ELF-1 (cell line): ENCODE data around the gene KRTAP9-1.
"Not testable (repeated sequence)": the region's sequence is repeated elsewhere in the genome, so short reads cannot be mapped to it uniquely, and the experiment has no call there.

Source experiments
- DNase-seq: peaks from one replicate; pipeline ENCODE4 v3.0.0-alpha.2; 2016; ENCODE audit warnings: low read depth, low spot score

The KRTAP9-1 gene, protein sequence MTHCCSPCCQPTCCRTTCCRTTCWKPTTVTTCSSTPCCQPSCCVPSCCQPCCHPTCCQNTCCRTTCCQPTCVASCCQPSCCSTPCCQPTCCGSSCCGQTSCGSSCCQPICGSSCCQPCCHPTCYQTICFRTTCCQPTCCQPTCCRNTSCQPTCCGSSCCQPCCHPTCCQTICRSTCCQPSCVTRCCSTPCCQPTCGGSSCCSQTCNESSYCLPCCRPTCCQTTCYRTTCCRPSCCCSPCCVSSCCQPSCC

DNA sequence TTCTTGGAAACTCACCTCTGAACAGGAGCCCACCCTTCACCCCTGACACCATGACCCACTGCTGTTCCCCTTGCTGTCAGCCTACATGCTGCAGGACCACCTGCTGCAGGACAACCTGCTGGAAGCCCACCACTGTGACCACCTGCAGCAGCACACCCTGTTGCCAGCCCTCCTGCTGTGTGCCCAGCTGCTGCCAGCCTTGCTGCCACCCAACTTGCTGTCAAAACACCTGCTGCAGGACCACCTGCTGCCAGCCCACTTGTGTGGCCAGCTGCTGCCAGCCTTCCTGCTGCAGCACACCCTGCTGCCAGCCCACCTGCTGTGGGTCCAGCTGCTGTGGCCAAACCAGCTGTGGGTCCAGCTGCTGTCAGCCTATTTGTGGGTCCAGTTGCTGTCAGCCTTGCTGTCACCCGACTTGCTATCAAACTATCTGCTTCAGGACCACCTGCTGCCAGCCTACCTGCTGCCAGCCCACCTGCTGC lies at the start of gene KRTAP9-1:
Gene KRTAP9-1 (plus strand): TSS at position 51 of the 482 bp plus-strand sequence. CDS start 0 bp downstream, at position 51.
- not testable (repeated sequence) for DNase-seq

DNA sequence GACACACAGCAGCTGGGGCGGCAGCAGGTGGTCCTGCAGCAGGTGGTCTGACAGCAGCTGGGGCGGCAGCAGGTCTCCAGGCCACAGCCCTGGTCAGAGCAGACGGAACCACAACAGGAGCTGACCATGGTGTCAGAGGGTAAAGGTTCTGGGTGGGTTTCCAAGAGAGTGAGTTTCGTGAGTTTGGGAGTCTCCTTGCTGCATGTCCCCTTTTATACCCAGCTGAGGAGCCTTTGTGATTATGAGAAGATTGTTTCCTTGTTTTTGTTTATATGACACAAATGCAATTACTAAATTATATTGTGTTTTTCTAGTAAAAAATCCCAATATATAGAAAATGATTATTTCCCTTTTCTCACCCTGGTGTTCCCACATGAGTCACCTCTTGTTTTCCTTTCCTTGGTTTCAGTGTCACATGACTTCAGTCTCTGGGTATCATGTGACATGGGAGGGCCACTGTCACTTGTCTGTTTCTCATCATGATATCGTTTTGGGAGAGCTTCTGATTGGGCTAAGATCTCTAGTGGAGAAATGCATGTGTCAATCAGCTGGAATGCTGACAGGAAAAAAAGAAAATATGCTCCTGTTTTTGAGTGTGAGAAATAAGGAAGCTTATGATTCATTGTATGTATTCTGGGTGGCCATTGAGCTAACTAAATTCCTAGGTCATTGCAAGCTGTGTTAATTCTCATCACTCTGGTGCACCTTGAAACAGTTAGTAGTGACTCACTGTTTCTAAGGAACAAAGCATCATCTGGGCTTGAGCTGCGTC lies 49.1 kb upstream of the KRTAP9-1 start, which contains the start of gene KRTAP4-6:
Gene KRTAP4-6 (minus strand): TSS at position 185 of the 772 bp plus-strand sequence. CDS start 57 bp downstream, at position 128.
- no peak for DNase-seq

GRCh38 chr17:41141361-41141760 lies 48.3 kb upstream of the KRTAP9-1 start:
- no peak for DNase-seq

DNA sequence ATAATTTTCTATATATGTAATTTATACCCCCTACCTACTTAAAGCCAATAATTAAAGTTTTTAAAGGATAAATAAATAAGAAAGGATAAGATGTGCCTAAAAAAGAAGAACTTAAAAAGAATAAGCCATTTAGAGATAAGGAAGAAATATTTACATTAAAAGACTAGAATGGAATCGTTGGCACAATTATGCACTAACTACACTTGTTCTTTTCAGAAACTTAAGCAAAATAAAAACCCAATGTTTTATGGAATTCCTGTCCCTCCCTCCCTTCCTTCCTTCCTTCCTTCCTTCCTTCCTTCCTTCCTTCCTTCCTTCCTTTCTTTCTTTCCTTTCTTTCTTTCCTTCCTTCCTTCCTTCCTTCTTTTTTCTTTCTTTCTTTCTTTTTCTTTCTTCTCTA lies 44.8 kb upstream of the KRTAP9-1 start:
- no peak for DNase-seq

DNA sequence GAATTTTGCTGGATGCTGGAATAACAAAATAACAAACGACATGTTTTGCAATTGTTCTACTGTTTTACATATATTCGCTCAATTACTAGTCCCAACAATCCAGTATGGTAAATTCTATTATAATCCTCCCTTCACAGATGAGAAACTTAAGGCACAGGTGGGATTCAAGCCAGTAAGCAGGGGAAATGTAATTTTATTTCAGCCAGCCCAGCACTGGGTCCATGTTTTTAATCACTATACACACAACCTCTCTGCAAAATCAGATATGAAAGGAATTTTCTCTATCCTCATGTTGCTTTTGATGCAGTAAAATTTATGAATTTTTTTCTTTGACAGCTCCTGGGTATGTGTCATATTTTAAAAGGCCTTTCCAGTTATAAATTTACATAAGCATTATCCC lies 44.4 kb upstream of the KRTAP9-1 start:
- no peak for DNase-seq

GRCh38 chr17:41147531-41148204 lies 42.0 kb upstream of the KRTAP9-1 start:
- no peak for DNase-seq

DNA sequence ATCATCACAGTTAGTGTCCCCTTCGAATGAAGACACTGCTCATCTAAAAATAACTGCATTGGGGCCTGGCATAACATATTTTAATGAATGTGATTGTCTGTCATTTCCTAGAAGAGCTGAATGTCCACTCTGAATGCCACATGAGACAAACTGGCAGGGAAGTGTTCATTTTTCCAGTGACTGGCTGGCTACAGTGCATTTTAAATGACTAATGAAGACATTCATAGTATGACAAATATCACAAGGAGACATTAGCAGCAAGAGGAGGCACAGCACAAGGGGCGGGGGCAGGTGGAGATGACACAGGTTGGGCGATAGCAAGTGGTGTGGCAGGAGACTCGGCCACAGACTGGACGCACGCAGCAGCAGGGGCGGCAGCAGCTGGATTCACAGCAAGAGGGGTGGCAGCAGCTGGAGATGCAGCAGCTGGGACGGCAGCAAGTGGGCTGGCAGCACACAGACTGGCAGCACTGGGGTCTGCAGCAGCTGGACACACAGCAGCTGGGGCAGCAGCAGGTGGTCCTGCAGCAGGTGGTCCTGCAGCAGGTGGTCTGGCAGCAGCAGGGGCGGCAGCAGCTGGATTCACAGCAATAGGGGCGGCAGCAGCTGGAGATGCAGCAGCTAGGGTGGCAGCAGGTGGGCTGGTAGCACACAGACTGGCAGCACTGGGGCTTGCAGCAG lies 40.6 kb upstream of the KRTAP9-1 start:
- DNase-seq, result not testable (repeated sequence)

DNA sequence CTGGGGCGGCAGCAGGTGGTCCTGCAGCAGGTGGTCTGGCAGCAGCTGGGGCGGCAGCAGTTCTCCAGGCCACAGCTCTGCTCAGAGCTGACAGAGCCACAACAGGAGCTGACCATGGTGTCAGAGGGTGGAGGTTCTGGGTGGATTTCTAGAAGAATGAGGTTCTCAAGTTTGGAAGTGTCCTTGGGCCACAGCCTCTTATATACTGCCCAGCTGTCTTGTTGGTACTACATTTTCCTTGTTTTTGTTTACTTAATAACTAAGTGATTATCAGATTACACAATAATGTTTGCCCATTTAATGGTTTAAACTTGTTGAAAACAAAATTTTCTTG lies 40.1 kb upstream of the KRTAP9-1 start, which contains the start of gene KRTAP4-5:
Gene KRTAP4-5 (minus strand): TSS at position 174 of the 334 bp plus-strand sequence. CDS start 58 bp downstream, at position 116.
- DNase-seq, result no peak

DNA sequence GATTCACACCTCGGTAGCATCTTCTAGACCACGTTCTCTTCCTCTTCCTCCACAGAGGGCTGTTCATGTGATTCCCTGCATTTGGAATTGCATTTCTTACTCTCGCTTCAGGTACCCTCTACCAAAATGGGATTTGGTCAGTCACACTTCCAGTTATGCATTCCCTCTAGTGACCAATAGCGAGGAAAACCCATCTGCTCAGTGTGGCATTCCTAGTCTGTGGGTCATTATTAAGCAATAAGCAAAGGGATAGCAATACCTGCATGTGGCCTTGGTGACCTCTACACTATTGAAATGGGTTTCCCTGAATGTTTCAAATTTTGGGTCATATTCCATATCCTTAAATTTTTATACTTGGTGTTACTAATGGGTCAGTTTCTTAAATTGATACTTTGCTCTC lies 39.7 kb upstream of the KRTAP9-1 start:
- DNase-seq, result no peak

DNA sequence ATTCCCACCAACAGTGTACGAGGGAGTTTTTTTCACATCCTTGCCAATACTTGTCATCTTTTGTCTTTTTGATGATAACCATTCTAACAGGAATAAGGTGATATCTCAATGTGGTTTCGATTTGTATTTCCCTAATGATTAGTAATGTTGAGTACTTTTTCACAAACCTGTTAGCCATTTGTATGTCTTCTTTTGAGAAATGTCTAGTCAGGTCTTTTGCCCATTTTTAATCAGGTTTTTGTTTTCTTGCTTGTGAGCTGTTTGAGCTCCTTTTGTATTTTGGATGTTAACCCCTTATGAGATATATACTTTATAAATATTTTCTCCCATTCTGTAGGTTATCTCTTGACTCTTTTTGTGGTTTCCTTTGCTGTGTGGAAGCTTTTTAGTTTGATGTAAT lies 38.2 kb upstream of the KRTAP9-1 start:
- no peak for DNase-seq

GRCh38 chr17:41153856-41154255 lies 35.8 kb upstream of the KRTAP9-1 start:
- DNase-seq, result no peak

- not testable (repeated sequence) for DNase-seq
Measured at GRCh38 chr17:41160190-41160589, 29.5 kb upstream of the KRTAP9-1 start.

DNA sequence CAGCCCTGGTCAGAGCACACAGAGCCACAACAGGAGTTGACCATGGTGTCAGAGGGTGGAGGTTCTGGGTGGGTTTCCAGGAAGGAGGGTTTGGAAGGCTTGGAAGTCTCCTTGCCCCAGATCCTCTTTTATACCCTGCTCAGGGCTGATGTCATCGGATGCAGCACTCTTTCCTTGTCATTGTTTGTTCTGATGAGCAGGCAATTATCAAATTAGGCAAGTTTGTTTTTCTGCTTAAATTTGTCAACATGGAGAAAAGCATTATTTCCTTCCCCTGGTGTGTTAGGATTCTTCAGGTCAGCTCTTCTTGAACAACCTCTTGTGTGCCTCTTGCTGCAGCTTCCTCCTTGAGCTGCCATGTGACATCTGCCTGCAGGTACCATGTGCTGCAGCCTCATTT lies 29.0 kb upstream of the KRTAP9-1 start, which contains the start of gene KRTAP4-4:
Gene KRTAP4-4 (minus strand): TSS at position 101 of the 400 bp plus-strand sequence. CDS start 57 bp downstream, at position 44.
- DNase-seq, result no peak

GRCh38 chr17:41163828-41164227 lies 25.9 kb upstream of the KRTAP9-1 start:
- no peak for DNase-seq

DNA sequence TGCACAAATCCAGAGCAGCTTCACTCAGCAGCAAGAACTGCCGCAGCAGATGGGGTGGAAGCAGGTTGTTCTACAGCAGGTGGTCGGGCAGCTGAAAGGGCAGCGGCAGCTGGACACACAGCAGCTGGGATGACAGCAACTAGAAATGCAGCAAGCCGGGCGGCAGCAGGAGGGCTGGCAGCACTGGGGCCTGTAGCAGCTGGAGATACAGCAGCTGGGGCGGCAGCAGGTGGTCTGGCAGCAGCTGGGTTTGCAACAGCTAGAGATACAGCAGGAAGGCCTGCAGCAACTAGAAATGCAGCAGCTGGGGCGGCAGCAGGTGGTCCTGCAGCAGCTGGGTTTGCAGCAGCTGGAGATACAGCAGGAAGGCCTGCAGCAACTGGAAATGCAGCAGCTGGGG lies 22.1 kb upstream of the KRTAP9-1 start:
- no peak for DNase-seq

GRCh38 chr17:41168121-41168520 lies 21.6 kb upstream of the KRTAP9-1 start, which contains the start of gene KRTAP4-3:
Gene KRTAP4-3 (minus strand): TSS chr17:41168221. CDS start chr17:41168172, 49 bp downstream.
- DNase-seq, result no peak

GRCh38 chr17:41171886-41172285 lies 17.8 kb upstream of the KRTAP9-1 start:
- no peak for DNase-seq

GRCh38 chr17:41176744-41177387 lies 12.8 kb upstream of the KRTAP9-1 start:
- no peak for DNase-seq

DNA sequence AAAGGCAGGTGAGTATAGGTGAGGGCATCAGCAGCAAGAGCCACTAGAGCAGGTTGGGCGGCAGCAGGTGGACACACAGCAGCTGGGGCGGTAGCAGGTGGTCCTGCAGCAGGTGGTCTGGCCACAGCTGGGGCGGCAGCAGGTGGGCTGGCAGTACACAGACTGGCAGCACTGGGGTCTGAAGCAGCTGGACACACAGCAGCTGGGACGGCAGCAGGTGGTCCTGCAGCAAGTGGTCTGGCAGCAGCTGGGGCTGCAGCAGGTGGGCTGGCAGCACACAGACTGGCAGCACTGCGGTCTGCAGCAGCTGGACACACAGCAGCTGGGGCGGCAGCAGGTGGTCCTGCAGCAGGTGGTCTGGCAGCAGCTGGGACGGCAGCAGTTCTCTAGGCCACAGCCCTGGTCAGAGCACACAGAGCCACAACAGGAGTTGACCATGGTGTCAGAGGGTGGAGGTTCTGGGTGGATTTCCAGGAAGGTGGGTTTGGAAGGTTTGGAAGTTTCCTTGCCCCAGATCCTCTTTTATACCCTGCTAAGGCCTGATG lies 11.9 kb upstream of the KRTAP9-1 start, which contains the start of gene KRTAP4-2:
Gene KRTAP4-2 (minus strand): TSS at position 495 of the 545 bp plus-strand sequence. CDS start 57 bp downstream, at position 438.
- DNase-seq, result no peak

DNA sequence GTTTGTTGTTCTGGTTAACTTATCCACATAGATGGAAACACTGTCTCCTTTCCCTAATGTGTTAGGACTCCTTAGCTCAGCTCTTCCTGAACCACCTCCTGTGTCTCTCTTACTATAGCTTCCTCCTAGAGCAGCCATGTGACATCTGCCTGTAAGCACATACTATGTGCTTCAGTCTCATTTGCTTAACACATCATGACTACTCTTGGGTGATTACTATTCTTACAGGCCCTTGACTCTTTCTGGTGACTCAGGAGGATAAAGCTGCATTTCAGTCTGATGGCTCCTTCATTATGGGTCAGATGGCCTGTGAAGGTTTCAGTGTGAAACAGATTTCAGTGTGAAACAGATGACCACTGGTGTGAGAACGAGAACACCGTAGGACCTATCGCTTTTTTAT lies 11.3 kb upstream of the KRTAP9-1 start:
- no peak for DNase-seq
